NCI-H2029 (cell line): ENCODE measurements around the gene REM1.
"Not testable (repeated sequence)": the region's sequence is repeated elsewhere in the genome, so short reads cannot be mapped to it uniquely, and the experiment has no call there.

Source experiments
- DNase-seq: peaks from one replicate; lab custom pipeline; 2025; lab: John Stamatoyannopoulos, UW

The REM1 gene, protein sequence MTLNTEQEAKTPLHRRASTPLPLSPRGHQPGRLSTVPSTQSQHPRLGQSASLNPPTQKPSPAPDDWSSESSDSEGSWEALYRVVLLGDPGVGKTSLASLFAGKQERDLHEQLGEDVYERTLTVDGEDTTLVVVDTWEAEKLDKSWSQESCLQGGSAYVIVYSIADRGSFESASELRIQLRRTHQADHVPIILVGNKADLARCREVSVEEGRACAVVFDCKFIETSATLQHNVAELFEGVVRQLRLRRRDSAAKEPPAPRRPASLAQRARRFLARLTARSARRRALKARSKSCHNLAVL

DNA sequence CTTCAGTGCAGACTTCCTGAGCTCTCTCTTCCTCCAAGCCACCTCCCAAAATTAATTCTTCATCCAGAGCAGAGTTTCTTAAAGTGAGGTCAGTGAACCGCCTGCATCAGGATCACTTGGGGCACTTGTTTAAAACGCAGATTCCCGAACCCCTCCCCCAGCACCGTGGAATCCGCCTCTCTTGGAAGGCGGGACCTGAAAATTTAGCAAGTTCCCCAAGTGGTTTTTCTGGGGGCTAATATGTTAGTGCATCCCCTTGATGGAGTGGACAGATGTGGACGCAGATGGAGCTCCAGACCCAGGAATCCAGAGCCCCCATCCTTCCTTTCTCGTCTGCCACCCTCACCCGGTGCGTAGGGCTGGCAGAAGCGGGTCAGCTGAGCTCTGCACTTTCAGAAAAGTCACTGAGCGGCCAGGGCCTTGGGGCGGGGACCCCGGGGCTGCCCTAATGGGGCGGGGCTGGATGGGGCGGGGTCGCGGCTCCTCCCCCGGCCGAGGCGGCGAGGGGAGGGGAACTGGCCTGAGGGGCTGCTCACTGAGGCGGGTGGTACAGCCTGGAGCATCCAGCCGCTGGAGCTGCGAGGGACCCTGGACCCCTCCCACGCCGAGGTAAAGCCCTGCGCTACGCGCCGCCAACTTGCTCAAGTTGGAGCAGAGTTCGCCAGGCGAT lies at the start of gene REM1, which contains the start of gene DEFB124:
Gene REM1, plus strand, starts transcription at position 531 of the 670 bp plus-strand sequence. CDS start 1,158 bp downstream, outside the sequence.
Gene DEFB124, minus strand, starts transcription at position 370 of the 670 bp plus-strand sequence. CDS start 2,114 bp downstream, outside the sequence.
- DNase-seq: no peak

DNA sequence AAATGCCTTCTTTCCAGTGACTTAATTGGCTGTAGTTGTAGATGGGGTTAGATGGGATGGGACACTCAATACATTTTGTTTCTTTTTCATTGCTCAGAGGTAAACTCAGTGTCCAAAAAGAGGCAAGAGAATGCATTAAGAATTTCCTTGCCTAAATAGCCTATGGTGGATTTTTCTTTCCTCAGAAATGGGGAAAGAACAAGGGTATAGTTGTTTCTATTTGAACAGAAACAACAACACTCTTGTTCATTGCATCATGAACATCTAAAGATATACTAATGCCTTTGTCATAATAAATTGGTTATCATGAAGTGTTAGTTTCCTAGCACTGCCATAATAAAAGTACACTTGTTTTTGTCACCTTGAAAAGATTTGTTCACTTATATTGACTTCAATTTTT lies 49.3 kb upstream of the REM1 start:
- DNase-seq: no peak

DNA sequence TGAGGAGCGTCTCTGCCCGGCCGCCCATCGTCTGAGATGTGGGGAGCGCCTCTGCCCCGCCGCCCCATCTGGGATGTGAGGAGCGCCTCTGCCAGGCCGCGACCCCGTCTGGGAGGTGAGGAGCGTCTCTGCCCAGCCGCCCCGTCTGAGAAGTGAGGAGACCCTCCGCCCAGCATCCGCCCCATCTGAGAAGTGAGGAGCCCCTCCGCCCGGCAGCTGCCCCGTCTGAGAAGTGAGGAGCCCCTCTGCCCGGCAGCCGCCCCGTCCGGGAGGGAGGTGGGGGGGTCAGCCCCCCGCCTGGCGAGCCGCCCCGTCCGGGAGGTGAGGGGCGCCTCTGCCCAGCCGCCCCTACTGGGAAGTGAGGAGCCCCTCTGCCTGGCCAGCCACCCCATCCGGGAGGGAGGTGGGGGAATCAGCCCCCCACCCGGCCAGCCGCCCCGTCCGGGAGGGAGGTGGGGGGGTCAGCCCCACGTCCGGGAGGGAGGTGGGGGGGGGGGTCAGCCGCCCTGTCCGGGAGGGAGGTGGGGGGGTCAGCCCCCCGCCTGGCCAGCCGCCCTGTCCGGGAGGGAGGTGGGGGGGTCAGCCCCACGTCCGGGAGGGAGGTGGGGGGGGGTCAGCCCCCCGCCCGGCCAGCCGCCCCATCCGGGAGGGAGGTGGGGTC lies 48.1 kb upstream of the REM1 start:
- DNase-seq: not testable (repeated sequence)

DNA sequence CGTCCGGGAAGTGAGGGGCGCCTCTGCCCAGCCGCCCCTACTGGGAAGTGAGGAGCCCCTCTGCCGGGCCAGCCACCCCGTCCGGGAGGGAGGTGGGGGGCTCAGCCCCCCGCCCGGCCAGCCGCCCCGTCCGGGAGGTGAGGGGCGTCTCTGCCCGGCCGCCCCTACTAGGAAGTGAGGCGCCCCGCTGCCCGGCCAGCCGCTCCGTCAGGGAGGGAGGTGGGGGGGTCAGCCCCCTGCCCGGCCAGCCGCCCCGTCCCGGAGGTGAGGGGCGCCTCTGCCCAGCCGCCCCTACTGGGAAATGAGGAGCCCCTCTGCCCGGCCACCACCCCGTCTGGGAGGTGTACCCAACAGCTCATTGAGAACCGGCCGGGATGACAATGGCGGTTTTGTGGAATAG lies 47.5 kb upstream of the REM1 start:
- not testable (repeated sequence) for DNase-seq

DNA sequence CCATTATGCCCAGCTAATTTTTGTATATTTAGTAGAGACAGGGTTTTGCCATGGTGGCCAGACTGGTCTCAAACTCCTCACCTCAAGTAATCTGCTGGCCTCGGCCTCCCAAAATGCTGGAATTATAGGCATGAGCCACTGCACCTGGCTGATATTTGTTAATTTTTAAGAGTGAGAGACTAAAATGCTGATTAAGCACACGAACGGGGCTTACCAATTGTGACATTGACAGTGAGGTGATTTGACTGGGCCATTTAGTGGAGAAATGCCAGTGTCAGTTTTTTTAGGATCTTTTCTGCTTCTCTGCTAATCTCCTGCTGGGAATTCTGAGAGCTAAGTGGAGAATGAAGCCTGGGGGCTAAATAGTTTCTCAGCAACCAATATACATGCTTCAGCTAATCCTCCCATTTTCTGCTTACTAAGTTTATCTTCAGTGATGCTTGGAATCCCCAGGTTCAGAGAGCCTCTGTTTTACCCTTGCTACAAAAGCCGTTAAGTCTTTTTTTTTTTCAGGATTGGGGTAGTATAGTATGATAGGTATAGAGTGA lies 44.4 kb upstream of the REM1 start:
- no peak for DNase-seq

DNA sequence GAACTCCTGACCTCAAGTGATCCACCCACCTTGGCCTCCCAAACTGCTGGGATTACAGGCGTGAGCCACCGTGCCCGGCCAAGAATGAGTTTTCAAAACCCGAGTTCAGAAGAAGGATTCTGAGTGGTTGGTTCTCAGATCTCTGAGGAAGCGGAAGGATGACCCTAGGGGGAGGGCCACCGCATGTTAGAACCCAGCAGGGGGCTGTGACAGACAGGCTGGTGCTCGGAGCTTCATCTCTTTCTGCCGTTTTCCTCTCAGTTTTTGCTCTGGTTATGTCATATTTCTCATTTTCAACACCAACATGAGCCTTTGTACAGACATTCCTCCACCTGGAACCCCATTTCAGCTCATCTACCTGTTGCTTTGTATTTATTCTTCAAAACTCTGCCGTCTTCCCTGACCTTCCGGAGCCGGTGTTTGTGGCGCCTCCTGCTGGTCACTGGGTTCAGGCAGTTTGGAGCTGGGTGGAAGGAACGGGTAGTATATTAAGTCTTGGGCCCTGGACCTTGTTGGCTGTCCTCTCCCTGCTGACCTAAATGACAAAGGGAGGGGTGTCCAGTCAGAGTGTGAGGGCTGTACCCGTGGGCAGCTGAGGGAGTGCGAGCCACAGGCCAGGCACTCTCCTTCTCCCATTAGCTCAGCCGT lies 35.0 kb upstream of the REM1 start, which contains the start of gene DEFB123:
Gene DEFB123, plus strand, starts transcription at position 621 of the 648 bp plus-strand sequence. CDS start 67 bp downstream, outside the sequence.
- DNase-seq: no peak

DNA sequence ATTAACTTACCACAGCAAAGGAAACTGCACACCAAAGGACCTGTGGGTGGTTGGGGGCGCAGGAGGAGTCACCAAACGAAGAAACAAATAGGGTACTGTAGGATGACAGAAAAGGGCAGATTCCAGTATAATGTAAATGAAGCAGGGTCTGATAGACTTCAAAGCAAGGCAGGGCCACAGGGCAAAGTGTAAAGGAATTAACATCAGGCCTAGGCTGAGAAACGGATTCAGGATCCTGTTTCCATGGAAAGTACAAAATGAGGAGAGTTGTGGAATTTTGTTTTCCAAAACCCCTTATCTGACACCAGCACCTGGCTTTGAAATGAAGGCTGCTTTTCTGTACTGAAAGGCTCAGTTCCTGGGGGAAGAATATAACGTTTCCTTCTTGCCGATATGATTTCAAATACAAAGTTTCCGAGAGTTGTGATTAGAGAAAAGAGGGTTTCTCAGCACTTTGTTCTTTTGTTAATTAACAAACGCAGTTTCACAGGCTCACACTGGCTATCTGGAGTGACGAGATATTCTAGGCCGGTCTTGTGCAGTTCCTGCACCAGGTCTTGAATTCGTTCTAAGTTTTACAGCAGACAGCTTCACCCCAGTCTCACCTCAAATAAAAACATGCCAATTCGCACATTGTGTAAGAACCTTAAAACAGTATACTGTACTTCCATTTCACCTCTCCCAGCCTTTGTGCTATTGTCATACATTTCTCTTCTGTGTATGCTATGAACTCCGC lies 28.8 kb upstream of the REM1 start:
- DNase-seq: no peak

DNA sequence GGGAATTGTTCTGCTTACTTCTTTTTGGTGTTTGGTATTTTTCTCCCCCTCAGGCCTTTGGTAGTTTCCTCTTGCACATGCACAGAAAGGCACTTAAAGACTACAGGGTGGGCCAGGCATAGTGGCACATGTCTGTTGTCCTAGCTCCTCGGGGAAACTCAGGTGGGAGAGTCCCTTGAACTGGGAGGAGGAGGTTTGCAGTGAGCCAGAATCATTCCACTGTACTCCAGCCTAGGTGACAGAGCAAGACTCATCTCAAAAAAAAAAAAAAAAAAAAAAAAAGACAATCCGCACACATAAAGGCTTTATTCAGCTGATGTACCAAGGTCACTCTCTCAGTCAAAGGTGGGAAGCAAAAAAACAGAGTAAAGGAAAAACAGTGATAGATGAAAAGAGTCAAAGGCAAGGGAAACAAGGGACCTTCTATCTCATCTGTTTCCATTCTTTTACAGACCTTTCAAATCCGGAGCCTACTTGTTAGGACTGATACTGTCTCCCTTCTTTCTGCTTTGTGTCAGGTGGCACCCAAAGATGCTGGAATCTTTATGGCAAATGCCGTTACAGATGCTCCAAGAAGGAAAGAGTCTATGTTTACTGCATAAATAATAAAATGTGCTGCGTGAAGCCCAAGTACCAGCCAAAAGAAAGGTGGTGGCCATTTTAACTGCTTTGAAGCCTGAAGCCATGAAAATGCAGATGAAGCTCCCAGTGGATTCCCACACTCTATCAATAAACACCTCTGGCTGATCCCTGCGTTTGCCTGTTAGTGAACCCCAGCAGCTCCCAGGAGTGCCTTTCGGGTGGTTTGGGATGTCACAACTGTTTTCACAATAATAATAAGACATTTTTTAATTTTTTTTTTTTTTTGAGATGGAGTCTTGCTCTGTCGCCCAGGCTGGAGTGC lies 25.3 kb upstream of the REM1 start:
- no peak for DNase-seq

DNA sequence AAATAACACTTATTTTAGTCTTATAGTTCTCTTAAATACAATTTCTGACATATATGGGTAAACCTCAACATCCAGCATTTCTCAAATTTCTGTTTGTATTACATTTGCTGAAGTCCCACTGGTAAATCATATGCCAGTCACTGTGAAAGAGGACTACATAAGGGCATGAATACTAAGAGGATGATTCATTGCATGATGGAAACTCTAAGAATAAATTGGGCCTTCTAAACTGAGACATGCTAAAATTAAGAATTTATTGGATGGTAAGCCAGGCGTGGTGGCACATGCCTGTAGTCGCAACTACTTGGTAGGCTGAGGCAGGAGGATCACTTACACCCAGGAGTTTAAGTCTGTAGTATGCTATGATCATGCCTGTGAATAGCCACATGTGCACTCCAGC lies 22.5 kb upstream of the REM1 start:
- no peak for DNase-seq

DNA sequence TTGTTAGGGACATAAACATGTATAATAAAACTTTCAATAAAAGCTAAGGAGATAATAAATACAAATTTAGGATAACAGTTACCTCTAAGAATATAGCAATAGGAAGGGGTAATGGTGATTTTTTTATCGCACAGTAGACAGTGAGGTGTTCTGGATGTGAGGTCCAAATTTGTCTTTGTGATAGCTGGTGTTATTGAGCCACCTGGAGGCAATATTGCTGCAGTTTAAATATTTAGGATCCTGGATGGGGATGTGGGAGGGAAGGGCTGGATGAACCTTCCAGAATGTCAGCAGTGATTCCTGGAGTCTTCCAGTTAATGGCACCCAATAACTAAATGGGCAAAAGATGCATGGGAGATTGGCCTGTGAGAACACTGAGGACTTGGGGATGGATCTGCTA lies 20.7 kb upstream of the REM1 start:
- DNase-seq: no peak

DNA sequence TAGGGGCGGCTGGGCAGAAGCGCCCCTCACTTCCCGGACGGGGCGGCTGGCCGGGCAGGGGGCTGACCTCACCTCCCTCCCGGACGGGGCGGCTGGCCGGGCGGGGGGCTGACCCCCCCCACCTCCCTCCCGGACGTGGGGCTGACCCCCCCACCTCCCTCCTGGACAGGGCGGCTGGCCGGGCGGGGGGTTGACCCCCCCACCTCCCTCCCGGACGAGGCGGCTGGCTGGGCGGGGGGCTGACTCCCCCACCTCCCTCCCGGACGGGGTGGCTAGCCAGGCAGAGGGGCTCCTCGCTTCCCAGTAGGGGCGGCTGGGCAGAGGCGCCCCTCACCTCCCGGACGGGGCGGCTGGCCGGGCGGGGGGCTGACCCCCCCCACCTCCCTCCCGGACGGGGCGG lies 4.1 kb upstream of the REM1 start:
- not testable (repeated sequence) for DNase-seq

DNA sequence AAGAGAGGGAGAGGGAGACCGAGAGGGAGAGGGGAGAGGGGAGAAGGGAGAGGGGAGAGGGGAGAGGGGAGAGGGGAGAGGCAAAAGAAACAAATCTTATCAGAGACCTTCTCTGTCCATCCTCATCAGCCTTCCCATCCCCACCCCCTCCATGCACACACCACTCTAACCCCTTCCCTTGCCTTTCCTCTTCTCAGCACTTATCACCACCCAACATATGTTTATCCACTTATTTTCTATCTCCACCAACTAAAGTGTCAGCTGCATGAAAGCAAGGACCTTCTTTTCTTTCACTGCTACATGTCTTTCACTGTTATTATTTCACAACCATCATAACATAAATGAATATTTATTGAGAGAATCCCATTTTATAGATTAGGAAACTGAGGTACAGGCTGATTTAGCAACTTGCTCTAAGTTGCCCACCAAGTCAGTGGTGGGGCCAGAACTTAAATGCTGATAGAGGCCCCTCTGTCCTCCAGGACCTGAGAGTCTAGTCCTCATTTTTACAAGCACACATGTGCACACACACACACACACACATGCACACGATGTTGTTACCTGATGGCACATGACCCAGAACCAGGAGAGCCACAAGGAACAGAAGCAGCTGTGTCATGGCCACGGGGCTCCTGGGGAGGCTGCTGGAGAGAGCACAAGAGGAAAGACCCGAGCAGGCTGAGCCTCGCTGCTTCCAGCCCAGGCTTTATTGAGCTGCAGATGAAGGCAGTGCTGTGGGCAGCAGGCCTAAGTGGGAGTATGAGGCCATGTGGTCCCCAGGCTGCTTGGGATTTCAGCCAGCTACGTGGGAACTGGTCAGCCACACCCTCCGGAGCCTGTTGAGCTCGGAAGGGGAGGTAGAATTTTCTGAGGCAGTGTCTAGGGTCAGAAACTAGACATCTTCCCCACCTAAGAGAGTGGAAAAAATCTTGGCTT lies 2.4 kb upstream of the REM1 start:
- DNase-seq: no peak

DNA sequence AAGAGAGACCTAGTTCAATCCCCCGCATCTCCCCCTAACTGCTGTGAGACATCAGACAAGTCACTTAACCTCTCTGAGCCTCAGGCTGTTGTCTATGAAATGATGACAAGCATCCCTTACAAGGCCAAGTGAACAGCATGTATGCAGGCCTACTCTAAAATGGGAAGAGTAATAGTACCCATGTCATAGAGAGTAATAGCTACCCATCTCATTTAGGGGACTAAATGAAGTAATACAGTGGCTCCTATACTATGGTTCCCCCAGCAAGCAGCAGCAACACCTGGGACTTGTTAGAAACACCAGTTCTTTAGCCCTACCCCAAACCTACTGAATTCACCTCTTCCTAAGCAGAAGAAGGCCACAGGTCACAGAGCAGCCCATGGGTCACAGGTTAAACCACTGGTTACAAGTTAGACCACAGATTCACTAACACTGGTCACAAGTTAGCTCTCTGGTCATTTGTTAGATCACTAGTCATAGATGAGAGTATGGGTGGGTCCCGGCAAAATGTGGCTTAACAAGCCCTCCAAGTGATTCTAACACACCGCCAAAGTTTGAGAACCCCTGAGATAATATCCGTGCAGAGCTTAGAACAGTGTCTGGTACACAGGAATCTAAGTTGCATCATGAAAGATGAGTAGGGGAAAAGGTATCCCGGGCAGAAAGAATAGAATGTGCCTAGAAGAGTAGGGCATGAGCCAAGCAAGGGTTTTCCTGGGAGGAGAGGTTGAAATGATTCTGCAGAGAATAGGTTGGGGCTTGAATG lies 1.6 kb upstream of the REM1 start:
- no peak for DNase-seq

DNA sequence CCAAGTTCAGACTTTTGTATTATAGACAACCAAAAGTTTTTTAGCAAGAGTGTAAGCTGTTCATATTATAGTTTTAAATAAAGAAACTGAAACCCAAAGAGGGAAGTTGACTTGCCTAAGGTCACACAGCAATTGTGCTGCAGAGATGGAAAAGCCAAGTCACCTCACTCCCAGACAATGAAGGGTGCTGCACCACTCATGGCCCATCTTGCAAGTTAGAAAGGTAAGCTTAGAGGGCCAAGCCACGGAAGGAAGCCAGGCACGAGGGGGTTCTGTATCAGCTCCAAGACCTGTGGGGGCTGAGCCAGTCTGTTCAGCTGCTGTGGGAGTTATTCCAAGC lies 1.0 kb upstream of the REM1 start:
- no peak for DNase-seq

DNA sequence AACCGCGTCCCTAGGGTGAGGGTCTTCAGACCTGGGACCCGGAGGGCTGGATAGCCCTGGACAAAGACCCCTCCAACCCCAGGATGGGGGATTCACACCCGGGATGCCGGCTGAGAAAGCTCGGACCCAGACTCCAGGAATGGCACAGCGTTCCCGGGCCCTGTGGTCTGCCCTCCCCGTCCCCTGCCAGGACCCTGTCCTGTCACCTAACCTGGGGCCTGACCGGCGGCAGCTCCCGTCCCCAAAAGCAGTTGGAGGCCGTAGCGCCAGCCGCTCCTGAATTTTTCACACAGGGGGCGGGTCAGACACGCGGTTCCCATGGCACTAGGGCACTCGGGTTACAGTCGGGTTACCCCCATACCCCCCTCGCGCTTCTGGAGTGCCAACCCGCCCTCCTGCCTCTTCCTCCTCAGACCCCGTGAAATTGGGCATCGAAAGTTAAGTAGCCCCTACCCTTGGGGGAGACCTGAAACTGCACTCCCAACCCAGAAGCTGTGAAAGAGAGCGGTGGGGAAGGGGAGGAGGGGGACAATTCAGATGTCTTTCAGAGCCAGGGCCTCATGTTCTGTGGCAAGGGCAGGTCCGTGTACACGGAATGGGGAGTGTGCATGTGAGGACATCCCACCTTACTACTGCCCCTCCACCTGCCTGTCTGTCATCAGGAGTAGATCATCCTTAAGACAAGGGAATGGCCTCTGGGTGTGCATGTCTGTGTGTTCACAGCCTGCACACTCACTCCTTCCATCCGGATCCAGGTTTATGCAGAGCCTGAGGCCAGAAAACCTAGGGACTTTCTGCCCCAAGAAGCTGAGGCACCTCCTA lies 595 bp downstream of the REM1 start:
- DNase-seq: no peak

DNA sequence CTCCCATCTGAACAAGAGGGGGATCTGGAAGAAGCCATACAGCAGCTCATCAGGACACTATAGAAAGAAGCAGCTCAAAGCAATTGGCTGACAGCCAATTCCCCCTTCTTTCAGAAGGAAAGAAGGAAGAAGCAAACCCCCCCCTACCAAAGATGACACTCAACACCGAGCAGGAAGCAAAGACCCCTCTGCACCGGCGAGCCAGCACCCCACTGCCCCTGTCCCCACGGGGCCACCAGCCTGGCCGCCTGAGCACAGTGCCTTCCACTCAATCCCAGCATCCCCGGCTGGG lies 1.2 kb downstream of the REM1 start:
- no peak for DNase-seq

DNA sequence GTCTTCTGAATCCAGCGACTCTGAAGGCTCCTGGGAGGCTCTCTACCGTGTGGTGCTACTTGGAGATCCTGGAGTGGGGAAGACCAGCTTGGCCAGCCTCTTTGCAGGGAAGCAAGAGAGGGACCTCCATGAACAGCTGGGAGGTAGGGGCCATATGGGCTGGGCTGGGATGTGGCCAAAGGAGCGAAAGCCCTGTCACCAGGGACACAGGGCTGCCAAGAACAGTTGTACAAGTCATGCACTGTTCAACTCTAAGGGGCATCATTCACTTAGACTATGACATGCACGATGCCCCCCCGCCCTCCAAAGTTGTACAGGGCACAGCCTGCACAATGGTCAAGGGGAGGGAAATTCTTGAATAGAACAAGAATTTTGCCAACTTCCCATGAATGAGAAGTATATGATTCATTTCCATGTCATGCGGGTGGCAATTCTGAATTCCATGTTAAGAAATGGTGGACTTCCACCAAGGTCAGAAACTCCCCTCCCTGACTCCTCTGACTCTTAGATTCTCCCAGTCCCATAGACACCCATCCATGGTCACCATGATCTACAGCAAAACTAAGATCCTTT lies 1.6 kb downstream of the REM1 start:
- no peak for DNase-seq

DNA sequence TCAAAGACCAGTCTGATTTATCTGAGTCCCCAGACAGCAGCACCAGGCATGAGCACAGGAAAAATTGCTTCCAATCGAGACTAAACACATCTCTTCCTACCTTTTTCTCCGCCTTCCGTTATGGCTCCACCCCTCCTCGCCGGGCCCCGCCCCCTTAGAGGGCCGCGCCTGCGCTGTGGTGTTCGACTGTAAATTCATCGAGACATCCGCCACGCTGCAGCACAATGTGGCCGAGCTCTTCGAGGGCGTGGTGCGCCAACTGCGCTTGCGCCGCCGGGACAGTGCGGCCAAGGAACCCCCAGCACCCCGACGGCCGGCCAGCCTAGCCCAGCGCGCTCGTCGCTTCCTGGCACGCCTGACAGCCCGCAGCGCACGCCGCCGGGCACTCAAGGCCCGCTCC lies 8.9 kb downstream of the REM1 start:
- DNase-seq: no peak
